CD4-positive, alpha-beta T cell (primary cell): ENCODE measurements around the gene HBEGF. TPM values are rescaled to one million over a fixed set of nuclear protein-coding genes. Genes with fewer than 3 reads are reported as not detected.

Experiments
- ATAC-seq: fragments of 200-7000 bp; cut with Tn5 transposase; one replicate; pipeline ENCODE4 v1.10.0; 2022; ENCODE audit warnings: mild to moderate bottlenecking; ENCODE audit not compliant: poor library complexity
- CTCF ChIA-PET: fragments of 350-600 bp; sonication (Branson Sonifier 250); formaldehyde crosslinking; loops from one replicate; lab custom pipeline; 2021; ENCODE audit warnings: antibody characterized with exemption, inconsistent platforms; lab: Charles Lee
- POLR2A ChIA-PET: fragments of 350-600 bp; sonication (Branson Sonifier 250); formaldehyde crosslinking; loops from one replicate; lab custom pipeline; 2021; ENCODE audit warnings: antibody characterized with exemption, inconsistent platforms; lab: Charles Lee
- DNase-seq, 14 experiments: peaks; one replicate each; pipeline ENCODE4 v3.0.0-alpha.2; 2013 to 2020; ENCODE audit warnings: mixed read lengths in 2 of 14
- H3K27ac ChIP-seq, 2 donors: one replicate each; pipeline versions ENCODE4 v1.5.1 to v1.7.0; 2013; ENCODE audit warnings: low read length in 2 of 2, low read depth in 1 of 2, mild to moderate bottlenecking in 1 of 2
- H3K27me3 ChIP-seq, 2 experiments: 1 replicate in 1 of 2; 2 replicates in 1 of 2; pipeline versions ENCODE4 v1.6.1 to v1.7.0; 2013; ENCODE audit warnings: low read length in 2 of 2, control low read depth in 1 of 2, mild to moderate bottlenecking in 1 of 2, moderate library complexity in 1 of 2; ENCODE audit not compliant: insufficient read depth in 2 of 2, control insufficient read depth in 1 of 2
- H3K36me3 ChIP-seq: one replicate; pipeline ENCODE4 v1.6.1; 2013; ENCODE audit warnings: low read length, control low read depth; ENCODE audit not compliant: insufficient read depth
- H3K4me1 ChIP-seq: one replicate; pipeline ENCODE4 v1.6.1; 2013; ENCODE audit warnings: low read length, control low read depth; ENCODE audit not compliant: insufficient read depth
- H3K4me3 ChIP-seq: one replicate; pipeline ENCODE4 v1.5.1; 2013; ENCODE audit warnings: mild to moderate bottlenecking, low read length, moderate library complexity
- H3K9me3 ChIP-seq, 2 experiments: 1 replicate in 1 of 2; 2 replicates in 1 of 2; pipeline versions ENCODE4 v1.6.1 to v1.7.0; 2013; ENCODE audit warnings: low read length in 2 of 2, mild to moderate bottlenecking in 2 of 2, control low read depth in 1 of 2, moderate library complexity in 1 of 2; ENCODE audit not compliant: control insufficient read depth in 1 of 2, insufficient read depth in 1 of 2
- H3K27ac Mint-ChIP-seq: one replicate; pipeline ENCODE4 v1.8.0; 2020; ENCODE audit warnings: mixed read lengths
- H3K27me3 Mint-ChIP-seq: one replicate; pipeline ENCODE4 v1.8.0; 2021; ENCODE audit warnings: mixed read lengths
- H3K36me3 Mint-ChIP-seq: one replicate; pipeline ENCODE4 v1.8.0; 2021; ENCODE audit warnings: low read depth, mixed read lengths
- H3K4me1 Mint-ChIP-seq: one replicate; pipeline ENCODE4 v1.8.0; 2021; ENCODE audit warnings: low read depth, mixed read lengths
- H3K4me3 Mint-ChIP-seq: one replicate; pipeline ENCODE4 v1.8.0; 2020; ENCODE audit warnings: mild to moderate bottlenecking, mixed read lengths
- H3K9me3 Mint-ChIP-seq: one replicate; pipeline ENCODE4 v1.8.0; 2020; ENCODE audit warnings: mixed read lengths
- intact Hi-C, 2 experiments: fragments of 100-400 bp; cut with DNase I in 1 of 2; cut with micrococcal nuclease in 1 of 2; formaldehyde crosslinking; loops; one replicate each; pipeline versions ENCODE4 v1.15.1 to v1.9.0; 2023 to 2025; cut with DNase I, micrococcal nuclease
- total RNA-seq, 174 experiments: library from RNA in 2 of 174; stranded (reverse) in 2 of 174; gene quantifications; one replicate each; pipeline ENCODE4 v1.2.3 and lab custom pipeline; 2021 to 2026
- TF ChIP-seq, protein P1 (sequence below): fragments of 200-600 bp; IDR thresholded peaks from one replicate; pipeline ENCODE4 v1.8.0; 2022; ENCODE audit warnings: antibody characterized with exemption, mild to moderate bottlenecking

HBEGF gene
- total RNA-seq, 2 experiments from 2014 or later, result 3.6 to 4.2 TPM

DNA sequence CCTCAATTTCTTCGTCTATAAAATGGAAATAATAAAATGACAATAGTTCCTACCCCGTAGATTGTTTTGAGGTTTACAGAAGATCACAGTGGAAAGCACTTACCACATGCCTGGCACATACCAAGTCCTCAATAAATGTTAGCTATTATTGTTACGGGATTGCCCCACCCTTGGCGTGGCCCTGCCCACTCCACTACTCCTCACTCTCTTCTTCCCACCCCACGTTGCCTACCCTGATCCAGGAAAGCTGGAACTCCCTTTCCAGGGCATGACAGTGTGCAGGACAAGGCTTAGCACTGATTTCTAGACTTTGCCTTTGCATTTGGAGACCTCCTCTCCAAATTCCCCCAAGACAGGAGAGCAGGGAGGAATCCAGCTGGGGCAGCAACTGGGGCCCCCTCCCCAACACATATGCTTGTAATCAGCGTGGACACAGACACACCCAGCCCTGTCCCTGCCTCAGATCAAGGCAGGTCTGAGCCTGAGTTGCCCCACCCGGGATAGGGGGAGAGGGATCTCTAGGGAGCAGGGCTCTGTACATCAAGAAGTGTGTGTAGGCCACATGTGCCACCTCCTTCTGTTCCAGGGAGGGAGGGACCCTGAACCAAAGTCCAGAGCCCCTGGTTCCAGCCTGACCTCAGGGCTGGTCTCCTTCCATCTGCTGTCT lies 20.3 kb upstream of the HBEGF start:
- POLR2A ChIA-PET, result no interaction called here
- no peaks in the 10 kb centered on the region for H3K36me3 ChIP-seq
- intact Hi-C loops, result no loop called here

DNA sequence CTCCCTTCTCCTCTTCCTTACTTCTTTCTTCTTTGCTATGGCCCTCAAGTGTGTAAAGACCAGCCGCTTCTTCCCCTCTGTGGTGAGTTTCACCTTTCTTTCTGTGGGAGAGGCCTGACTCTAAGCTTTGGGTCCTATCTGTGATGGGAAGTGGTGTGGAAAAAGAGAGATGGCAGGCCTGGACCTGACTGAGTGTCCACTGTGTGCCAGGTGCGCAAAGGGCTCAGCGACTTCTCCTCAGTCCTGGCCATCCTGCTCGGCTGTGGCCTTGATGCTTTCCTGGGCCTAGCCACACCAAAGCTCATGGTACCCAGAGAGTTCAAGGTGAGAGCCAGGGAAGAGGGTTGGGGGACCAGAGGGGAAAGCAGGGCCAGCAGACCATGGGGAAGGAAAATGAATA lies 19.5 kb upstream of the HBEGF start:
- no peaks in the 10 kb centered on the region for H3K27me3 ChIP-seq
- no peak for DNase-seq
- Mint-ChIP-seq H3K9me3 (no peaks in the 10 kb centered on the region), H3K36me3 (no peaks in the 10 kb centered on the region), H3K4me3 (no peak overlapping the region), H3K4me1 (peaks cover 6% of the 10 kb centered on the region), H3K27ac (no peak overlapping the region), H3K27me3 (no peaks in the 10 kb centered on the region)
- H3K27ac ChIP-seq, result no peak overlapping the region
- no peak for ATAC-seq
- TF ChIP-seq, protein P1, sequence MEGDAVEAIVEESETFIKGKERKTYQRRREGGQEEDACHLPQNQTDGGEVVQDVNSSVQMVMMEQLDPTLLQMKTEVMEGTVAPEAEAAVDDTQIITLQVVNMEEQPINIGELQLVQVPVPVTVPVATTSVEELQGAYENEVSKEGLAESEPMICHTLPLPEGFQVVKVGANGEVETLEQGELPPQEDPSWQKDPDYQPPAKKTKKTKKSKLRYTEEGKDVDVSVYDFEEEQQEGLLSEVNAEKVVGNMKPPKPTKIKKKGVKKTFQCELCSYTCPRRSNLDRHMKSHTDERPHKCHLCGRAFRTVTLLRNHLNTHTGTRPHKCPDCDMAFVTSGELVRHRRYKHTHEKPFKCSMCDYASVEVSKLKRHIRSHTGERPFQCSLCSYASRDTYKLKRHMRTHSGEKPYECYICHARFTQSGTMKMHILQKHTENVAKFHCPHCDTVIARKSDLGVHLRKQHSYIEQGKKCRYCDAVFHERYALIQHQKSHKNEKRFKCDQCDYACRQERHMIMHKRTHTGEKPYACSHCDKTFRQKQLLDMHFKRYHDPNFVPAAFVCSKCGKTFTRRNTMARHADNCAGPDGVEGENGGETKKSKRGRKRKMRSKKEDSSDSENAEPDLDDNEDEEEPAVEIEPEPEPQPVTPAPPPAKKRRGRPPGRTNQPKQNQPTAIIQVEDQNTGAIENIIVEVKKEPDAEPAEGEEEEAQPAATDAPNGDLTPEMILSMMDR, result no peak
- intact Hi-C loops, result no loop called here
- no peak overlapping the region for H3K4me3 ChIP-seq
- no peaks in the 10 kb centered on the region for H3K9me3 ChIP-seq
- H3K36me3 ChIP-seq, result no peaks in the 10 kb centered on the region
- H3K4me1 ChIP-seq, result peaks cover 12% of the 10 kb centered on the region
- ChIA-PET CTCF (interaction anchor here (1.6 kb wide), 1 partner anchor 121 kb away, joined by 4 read pairs; no protein-coding TSS in a partner anchor), POLR2A (no interaction called here)

More for the DNA sequence above, 20.3 kb upstream of the HBEGF start:
- H3K9me3 Mint-ChIP-seq, result no peaks in the 10 kb centered on the region
- Histone ChIP-seq H3K4me1 (peaks cover 12% of the 10 kb centered on the region), H3K27ac (no peak overlapping the region), H3K4me3 (no peak overlapping the region), H3K27me3 (no peaks in the 10 kb centered on the region), H3K9me3 (no peaks in the 10 kb centered on the region)
- no peaks in the 10 kb centered on the region for H3K36me3 Mint-ChIP-seq
- DNase-seq, result no peak
- no peak overlapping the region for H3K27ac Mint-ChIP-seq
- CTCF ChIA-PET, result interaction anchor here (1.5 to 1.6 kb wide), 2 partner anchors 122 kb away, joined by 3 to 4 read pairs; no protein-coding TSS in a partner anchor
- H3K27me3 Mint-ChIP-seq, result no peaks in the 10 kb centered on the region
- no peak overlapping the region for H3K4me3 Mint-ChIP-seq
- peaks cover 6% of the 10 kb centered on the region for H3K4me1 Mint-ChIP-seq
- TF ChIP-seq, protein P1, result no peak
- ATAC-seq, result no peak

DNA sequence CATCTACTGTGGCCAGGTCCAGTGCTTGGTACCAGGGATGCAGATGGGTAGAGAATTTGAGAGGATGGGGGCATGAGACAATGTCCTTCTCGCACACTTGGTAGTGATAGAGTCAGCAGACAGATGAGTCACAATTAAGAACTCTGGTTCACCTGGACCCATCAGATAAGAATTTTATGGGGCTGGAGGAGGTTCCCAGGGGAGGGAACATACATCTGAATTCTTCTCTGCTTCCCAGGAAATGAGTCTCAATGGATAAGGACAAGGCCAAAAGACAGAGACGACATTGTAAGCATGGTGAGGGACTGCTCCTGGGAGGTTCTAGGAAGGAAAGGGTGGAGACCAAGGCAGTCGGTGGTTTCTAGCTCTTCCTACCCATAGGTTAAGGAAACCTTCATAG lies 18.9 kb upstream of the HBEGF start:
- DNase-seq, result no peak
- Mint-ChIP-seq H3K36me3 (no peaks in the 10 kb centered on the region), H3K4me3 (no peak overlapping the region), H3K27me3 (no peaks in the 10 kb centered on the region), H3K27ac (no peak overlapping the region), H3K9me3 (no peaks in the 10 kb centered on the region), H3K4me1 (peaks cover 6% of the 10 kb centered on the region)
- ChIA-PET CTCF (interaction anchor here (1.6 kb wide), 1 partner anchor 120 kb away, joined by 4 read pairs; no protein-coding TSS in a partner anchor), POLR2A (no interaction called here)
- TF ChIP-seq, protein P1, result no peak
- Histone ChIP-seq H3K27ac (no peak overlapping the region), H3K4me1 (peaks cover 12% of the 10 kb centered on the region), H3K27me3 (no peaks in the 10 kb centered on the region), H3K4me3 (no peak overlapping the region), H3K9me3 (no peaks in the 10 kb centered on the region), H3K36me3 (no peaks in the 10 kb centered on the region)
- no peak for ATAC-seq
- intact Hi-C loops, result no loop called here
